ENCODE data around the gene IPCEF1.

Gene IPCEF1, protein sequence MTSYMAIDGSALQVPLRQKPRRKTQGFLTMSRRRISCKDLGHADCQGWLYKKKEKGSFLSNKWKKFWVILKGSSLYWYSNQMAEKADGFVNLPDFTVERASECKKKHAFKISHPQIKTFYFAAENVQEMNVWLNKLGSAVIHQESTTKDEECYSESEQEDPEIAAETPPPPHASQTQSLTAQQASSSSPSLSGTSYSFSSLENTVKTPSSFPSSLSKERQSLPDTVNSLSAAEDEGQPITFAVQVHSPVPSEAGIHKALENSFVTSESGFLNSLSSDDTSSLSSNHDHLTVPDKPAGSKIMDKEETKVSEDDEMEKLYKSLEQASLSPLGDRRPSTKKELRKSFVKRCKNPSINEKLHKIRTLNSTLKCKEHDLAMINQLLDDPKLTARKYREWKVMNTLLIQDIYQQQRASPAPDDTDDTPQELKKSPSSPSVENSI

DNA sequence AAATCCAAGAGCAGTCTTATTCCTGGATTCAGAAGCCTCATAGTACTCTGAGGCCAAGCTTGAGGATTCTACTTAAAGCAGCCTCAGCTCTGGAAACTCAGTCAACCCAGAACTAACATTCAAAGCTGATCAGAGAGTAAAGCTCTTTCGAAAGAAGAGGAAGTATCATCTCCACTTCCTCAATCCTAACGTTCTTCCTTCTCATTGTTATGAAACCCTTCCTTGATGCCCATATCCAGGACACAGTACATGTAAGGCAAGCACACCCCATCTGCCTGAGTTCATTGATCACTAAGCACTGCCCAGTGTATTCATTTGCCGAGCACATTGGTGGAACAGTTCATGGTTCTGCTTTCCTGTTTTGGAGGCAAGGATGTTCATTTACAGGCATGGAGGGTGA is at the start of gene IPCEF1:
Gene IPCEF1, minus strand, starts transcription at position 114 of the 400 bp plus-strand sequence. CDS start 90,856 bp downstream, outside the sequence.
- no peaks in the 10 kb centered on the region for H3K36me3 Mint-ChIP-seq
- no peak within 1 kb of the TSS for H3K4me3 Mint-ChIP-seq
- DNase-seq, result no peak
- H3K27ac Mint-ChIP-seq, result no peak within 1 kb of the TSS
- CTCF ChIA-PET, result interaction anchor here (1.8 kb wide), 1 partner anchor 13 kb away, joined by 6 read pairs; no protein-coding TSS in a partner anchor
- H3K9me3 Mint-ChIP-seq, result no peaks in the 10 kb centered on the region
- H3K4me1 Mint-ChIP-seq, result peaks cover 22% of the 10 kb centered on the region
- H3K27me3 Mint-ChIP-seq, result peaks cover 22% of the 10 kb centered on the region

DNA sequence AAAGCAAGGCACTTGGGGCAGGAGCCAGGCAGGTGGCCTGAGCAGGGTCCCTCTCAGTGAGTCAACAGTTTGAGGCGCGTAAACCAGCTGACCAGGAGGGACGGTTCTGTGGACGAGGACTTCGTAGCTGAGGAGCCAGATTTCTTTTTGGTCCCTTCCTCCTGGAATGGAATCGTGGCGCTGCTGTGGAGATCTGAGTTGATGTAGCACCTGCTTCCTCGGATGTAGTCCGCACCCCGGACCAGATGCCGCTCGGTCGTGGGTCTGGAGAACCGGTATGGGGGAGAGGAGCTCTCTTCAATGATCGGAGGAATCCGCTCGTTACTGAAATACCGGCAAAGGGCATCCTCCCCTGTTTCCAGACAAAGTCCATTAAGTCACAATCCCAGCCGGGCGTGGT is 49.7 kb upstream of the IPCEF1 start:
- H3K4me1 Mint-ChIP-seq, result no peaks in the 10 kb centered on the region
- DNase-seq, result no peak
- no peaks in the 10 kb centered on the region for H3K36me3 Mint-ChIP-seq
- H3K27ac Mint-ChIP-seq, result no peak overlapping the region
- no peaks in the 10 kb centered on the region for H3K9me3 Mint-ChIP-seq
- CTCF ChIA-PET, result no interaction called here
- H3K27me3 Mint-ChIP-seq, result peaks cover 8% of the 10 kb centered on the region
- no peak overlapping the region for H3K4me3 Mint-ChIP-seq

DNA sequence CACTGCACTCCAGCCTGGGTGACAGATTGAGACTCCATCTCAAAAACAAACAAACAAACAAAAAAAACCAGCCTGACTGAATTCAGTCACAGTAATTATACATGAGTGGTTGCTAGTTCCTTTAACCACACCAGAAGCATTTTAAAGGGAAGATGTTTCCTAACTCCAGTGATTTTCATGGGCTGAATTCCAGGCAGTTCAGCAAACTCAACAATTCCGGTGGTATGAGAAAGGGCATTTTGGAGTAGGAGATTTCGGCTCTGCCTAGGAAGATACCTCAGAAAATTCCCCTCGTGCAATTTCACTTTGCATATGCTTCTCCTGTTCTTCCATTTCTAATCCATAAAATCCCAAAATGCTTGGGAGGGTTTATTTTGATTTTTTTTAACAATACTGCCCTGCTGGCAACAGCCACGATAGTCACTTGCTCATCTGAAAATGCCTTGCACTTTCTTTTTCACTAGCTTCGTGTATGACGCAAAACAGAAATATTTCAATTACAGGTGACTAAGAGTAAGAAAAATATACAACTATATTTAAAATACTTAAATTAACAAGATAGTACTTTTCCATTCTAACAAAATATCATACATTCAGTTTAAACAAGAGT is 48.3 kb upstream of the IPCEF1 start:
- H3K9me3 Mint-ChIP-seq, result no peaks in the 10 kb centered on the region
- no peaks in the 10 kb centered on the region for H3K4me1 Mint-ChIP-seq
- CTCF ChIA-PET, result no interaction called here
- DNase-seq, result no peak
- H3K36me3 Mint-ChIP-seq, result no peaks in the 10 kb centered on the region
- no peak overlapping the region for H3K27ac Mint-ChIP-seq
- H3K27me3 Mint-ChIP-seq, result peaks cover 4% of the 10 kb centered on the region
- H3K4me3 Mint-ChIP-seq, result no peak overlapping the region

DNA sequence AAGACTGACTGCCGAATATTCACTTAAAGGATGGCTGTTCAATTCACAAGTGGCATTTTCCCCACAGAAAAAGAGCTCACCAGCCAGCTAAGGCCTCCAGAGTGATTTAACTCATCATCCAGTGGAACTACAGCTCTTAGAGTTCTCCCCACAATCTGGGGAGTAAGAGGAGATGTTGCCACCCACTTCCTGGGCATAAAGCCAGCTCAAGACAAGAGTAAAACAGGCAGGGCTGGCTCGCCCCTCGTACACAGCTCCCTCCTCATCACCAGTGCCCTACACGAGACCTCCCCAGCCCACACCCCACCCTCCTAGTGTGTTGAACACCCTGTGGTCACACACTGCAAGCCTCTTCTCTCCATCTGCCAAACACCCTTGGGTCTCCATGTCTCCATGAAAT is 47.2 kb upstream of the IPCEF1 start:
- H3K4me1 Mint-ChIP-seq, result no peaks in the 10 kb centered on the region
- peaks cover 4% of the 10 kb centered on the region for H3K27me3 Mint-ChIP-seq
- CTCF ChIA-PET, result interaction anchor here (0.7 kb wide), 1 partner anchor 12 kb away, joined by 3 read pairs; no protein-coding TSS in a partner anchor
- H3K27ac Mint-ChIP-seq, result no peak overlapping the region
- no peak for DNase-seq
- no peaks in the 10 kb centered on the region for H3K9me3 Mint-ChIP-seq
- no peaks in the 10 kb centered on the region for H3K36me3 Mint-ChIP-seq
- H3K4me3 Mint-ChIP-seq, result no peak overlapping the region

DNA sequence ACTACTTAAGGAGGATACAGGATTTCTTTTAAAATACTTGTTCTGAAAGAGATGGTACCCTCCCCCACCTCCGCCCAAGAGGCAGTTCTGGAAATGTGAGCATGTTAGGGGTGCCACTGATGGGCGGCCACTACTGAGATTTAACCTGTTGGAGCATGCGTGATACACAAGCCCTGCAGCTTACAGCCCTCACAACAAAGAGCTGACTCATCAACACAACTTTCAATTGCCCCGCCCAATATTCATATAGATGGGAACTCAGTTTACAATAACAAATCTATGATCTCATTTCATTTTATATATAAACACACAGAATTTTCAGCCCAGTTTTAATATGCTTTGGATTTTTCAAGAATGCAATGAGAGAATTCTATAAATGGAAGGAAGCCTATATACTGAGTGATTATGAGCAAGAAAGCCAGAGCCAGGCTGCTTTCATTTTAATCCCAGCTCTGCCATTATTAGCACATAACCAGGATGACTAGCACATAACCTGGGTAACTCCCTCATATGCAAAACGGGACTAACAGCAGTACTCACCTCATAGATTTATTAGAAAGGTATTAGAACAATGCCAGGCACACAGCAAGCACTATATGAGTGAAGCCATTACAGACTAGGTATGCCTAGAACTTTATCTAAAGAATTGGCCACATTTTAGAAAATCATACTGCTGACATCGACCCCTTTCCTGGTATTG is 45.6 kb upstream of the IPCEF1 start:
- CTCF ChIA-PET, result no interaction called here
- no peaks in the 10 kb centered on the region for H3K9me3 Mint-ChIP-seq
- no peaks in the 10 kb centered on the region for H3K36me3 Mint-ChIP-seq
- DNase-seq, result no peak
- no peaks in the 10 kb centered on the region for H3K4me1 Mint-ChIP-seq
- peaks cover 4% of the 10 kb centered on the region for H3K27me3 Mint-ChIP-seq
- H3K27ac Mint-ChIP-seq, result no peak overlapping the region
- H3K4me3 Mint-ChIP-seq, result no peak overlapping the region

DNA sequence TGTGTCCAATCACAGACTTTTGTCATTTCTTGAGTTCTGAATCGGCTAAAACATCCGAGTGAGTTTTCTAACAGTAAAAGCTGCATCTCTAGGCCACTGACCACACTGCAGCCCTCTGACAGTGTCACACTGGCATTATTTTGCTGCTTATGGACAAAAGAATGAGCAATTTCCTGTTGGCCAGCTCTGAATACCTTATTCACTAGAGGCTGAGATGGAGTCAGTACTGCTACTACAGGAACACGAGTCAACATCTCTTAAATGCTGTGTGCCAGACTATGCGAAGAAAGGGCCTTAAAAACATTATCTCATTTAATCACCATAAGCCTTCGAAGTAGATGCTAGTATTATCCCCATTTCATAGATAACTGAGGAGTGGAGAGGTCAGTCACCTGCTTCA is 42.5 kb upstream of the IPCEF1 start:
- Mint-ChIP-seq H3K4me3 (no peak overlapping the region), H3K27me3 (no peaks in the 10 kb centered on the region), H3K36me3 (no peaks in the 10 kb centered on the region), H3K9me3 (no peaks in the 10 kb centered on the region), H3K4me1 (no peaks in the 10 kb centered on the region), H3K27ac (no peak overlapping the region)
- CTCF ChIA-PET, result no interaction called here
- DNase-seq, result no peak

DNA sequence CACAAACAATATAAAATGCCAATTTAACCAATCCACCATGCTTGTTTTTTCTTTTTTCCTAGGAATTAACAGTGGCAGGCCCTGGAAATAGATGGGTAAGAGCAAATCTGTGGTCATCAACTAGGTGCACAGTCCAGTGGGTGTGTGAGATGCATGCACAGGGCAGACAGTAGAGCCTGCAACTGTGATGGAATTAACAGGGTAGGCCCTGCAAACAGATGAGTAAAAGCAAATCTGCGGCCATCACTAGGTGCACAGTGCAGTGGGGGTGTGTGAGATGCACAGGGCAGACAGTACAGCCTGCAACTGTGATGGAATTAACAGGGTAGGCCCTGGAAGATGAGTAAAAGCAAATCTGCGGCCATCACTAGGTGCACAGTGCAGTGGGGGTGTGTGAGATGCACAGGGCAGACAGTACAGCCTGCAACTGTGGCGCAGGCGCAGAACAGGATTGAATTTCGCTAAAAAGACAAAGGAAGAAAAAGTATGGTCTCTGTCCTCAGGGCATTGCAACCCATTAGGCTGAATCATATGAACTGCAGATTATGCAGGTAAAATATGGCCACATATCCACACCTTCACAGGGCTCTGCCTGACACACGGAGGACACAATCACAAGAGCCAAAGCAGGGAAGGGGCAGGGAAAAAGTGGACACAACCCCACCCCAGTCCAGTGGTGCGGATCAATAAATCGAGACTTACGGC is 41.0 kb upstream of the IPCEF1 start:
- CTCF ChIA-PET, result no interaction called here
- H3K36me3 Mint-ChIP-seq, result no peaks in the 10 kb centered on the region
- H3K27me3 Mint-ChIP-seq, result no peaks in the 10 kb centered on the region
- H3K27ac Mint-ChIP-seq, result no peak overlapping the region
- no peak overlapping the region for H3K4me3 Mint-ChIP-seq
- no peaks in the 10 kb centered on the region for H3K4me1 Mint-ChIP-seq
- no peaks in the 10 kb centered on the region for H3K9me3 Mint-ChIP-seq
- no peak for DNase-seq

DNA sequence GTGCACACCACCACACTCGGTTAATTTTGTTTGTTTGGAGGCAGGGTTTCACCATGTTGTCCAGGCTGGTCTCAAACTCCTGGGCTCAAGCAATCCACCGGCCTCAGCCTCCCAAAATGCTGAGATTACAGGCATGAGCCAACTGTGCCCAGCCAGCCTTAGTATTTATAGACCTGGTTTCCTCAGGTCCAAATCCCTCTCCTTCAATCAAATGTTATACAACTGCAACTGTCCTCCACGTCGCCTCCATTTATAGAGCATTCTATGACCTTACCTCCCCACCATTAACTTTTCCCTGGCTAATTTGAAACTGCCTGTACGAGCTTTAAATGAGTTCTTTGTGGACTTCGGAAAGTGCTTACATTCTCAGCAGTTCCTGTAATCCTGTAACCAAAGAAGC is 39.3 kb upstream of the IPCEF1 start:
- Mint-ChIP-seq H3K27me3 (no peaks in the 10 kb centered on the region), H3K9me3 (no peaks in the 10 kb centered on the region), H3K4me3 (no peak overlapping the region), H3K36me3 (no peaks in the 10 kb centered on the region), H3K27ac (no peak overlapping the region), H3K4me1 (no peaks in the 10 kb centered on the region)
- DNase-seq, result no peak
- CTCF ChIA-PET, result no interaction called here

DNA sequence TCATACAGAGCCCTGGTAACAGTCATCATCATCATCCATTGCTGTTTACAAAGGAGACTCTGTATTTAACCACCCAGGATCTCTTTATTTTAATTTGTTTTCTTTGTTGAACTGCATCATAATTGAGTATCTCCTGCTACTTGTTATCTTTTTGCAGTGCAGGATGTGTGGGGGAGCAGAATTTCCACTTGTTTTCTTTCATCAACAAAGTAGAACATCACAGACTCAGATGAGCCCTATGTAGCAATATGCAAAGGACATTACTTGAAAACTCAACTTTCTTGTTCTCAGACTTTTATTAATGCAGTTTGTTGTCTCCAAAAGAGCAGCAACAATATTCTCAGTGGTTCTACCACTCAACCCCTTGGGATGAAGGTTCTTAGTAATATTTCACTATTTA is 38.7 kb upstream of the IPCEF1 start:
- Mint-ChIP-seq H3K27me3 (no peaks in the 10 kb centered on the region), H3K27ac (no peak overlapping the region), H3K4me3 (no peak overlapping the region), H3K36me3 (no peaks in the 10 kb centered on the region), H3K9me3 (no peaks in the 10 kb centered on the region), H3K4me1 (no peaks in the 10 kb centered on the region)
- no peak for DNase-seq
- CTCF ChIA-PET, result no interaction called here

DNA sequence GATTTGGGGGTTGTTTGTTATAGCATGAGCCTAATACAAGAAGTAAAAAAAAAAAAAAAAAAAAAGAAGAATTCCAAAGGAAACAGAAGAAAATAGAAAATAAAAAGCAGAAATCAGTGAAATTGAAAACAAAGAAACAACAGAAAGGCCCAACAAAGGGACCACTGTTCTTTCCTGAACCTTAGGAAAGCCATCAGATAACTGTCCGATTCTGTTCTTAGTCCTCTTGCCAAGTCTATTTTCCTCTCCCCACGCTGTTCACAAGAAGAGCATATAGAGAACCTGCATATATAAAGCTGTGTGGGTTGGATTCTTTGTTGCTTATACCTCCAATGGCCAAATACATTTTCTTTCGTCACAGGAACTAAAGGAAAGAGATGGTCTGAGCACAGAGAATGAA is 38.0 kb upstream of the IPCEF1 start:
- Mint-ChIP-seq H3K27ac (no peak overlapping the region), H3K36me3 (no peaks in the 10 kb centered on the region), H3K4me3 (no peak overlapping the region), H3K9me3 (no peaks in the 10 kb centered on the region), H3K27me3 (peaks cover 4% of the 10 kb centered on the region), H3K4me1 (no peaks in the 10 kb centered on the region)
- DNase-seq, result no peak
- CTCF ChIA-PET, result no interaction called here

DNA sequence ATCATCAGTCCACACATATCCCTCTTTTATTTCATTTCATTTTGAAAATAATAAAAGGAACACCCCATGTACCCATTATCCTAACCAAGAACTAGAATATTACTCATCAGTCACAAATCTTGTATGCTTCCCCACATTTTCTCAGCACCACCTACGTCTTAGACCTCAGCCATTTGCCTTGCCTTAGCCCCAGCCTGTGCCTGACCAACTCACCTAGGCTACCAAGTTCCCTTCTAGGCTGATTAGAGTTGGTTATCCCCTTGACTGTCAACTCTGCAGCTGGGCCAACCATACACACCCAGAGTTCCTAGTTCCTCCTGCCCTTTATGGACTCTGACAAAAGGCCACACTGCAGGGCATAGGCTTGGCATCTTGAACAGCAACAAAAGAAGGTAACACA is 33.4 kb upstream of the IPCEF1 start:
- Mint-ChIP-seq H3K36me3 (no peaks in the 10 kb centered on the region), H3K9me3 (no peaks in the 10 kb centered on the region), H3K27me3 (peaks cover 8% of the 10 kb centered on the region), H3K4me3 (no peak overlapping the region), H3K4me1 (no peaks in the 10 kb centered on the region), H3K27ac (no peak overlapping the region)
- no peak for DNase-seq
- CTCF ChIA-PET, result no interaction called here

DNA sequence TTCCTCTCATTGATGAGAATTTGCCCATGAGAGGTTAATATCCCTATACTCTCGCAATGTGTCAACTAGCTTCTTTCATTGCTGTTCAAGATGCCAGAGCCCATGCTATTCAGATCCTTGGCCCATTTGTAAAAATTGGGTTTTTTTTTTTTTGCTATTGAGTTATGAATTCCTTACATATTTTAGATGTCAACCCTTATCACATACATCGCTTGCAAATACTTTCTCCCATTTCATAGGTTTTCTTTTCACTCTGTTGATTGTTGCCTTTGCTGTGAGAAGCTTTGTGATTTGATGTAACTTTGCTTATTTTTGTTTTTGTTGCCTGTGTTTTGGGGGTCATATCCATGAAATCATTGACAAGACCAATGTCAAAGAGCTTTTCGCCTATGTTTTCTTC is 32.2 kb upstream of the IPCEF1 start:
- Mint-ChIP-seq H3K36me3 (no peaks in the 10 kb centered on the region), H3K27ac (no peak overlapping the region), H3K4me3 (no peak overlapping the region), H3K4me1 (no peaks in the 10 kb centered on the region), H3K9me3 (no peaks in the 10 kb centered on the region), H3K27me3 (peaks cover 8% of the 10 kb centered on the region)
- CTCF ChIA-PET, result no interaction called here
- DNase-seq, result no peak

DNA sequence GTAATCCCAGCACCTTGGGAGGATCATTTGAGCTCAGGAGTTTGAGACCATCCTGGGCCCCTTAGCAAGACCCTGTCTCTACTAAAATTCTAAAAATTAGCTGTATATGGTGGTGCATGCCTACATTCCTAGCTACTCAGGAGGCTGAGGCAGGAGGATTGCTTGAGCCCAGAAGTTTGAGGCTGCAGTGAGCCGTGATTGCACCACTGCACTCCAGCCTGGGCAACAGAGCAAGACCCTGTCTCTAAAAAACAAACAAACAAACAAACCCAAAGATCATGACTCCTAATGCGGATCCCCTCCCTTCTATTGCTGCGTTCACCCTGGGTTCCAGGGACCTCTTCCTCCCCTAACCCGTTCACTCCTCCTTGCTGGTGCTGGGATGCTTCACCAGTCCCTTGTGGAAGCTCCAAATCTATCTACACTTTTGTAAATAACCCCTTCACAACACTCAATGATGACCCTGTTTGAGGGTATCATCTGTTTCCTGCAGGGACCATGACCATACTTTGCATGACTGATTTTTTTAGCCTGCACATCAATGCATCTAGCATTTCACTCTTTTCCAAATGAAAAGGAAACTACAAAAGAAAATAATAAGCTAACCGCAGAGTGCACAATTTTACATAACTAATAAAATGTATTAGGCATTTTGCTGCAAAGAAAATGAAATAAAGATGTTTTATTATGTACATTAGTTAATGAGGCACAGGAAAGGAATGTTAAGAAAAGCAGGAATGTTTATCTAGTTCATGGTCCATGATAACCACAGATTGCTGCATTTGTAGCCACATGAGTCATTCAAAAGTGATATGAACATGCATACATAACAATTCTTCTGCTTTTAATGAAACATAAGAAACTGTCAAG is 30.5 kb upstream of the IPCEF1 start:
- no peak for DNase-seq
- CTCF ChIA-PET, result no interaction called here
- Mint-ChIP-seq H3K4me1 (no peaks in the 10 kb centered on the region), H3K27me3 (peaks cover 12% of the 10 kb centered on the region), H3K36me3 (no peaks in the 10 kb centered on the region), H3K9me3 (no peaks in the 10 kb centered on the region), H3K4me3 (no peak overlapping the region), H3K27ac (no peak overlapping the region)

DNA sequence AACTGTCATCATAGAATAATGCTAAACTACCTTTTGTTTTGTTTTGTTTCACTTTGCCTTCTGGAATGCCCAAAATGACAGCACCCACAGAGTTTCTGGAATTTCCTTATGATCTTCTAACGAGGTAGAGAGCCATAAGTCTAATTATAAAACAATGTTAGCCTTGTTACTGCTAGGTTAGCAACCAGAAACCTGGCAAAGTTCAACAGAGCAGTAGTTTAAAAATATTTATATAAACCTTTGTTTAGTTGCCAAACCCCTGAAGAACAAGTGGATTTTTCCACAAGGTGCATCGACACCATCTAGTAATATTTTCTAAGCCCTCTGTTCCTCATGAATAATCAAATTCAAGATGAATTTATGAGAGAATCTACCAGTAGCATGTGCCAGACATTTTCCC is 27.6 kb upstream of the IPCEF1 start:
- no peak overlapping the region for H3K27ac Mint-ChIP-seq

More for the DNA sequence above, 27.6 kb upstream of the IPCEF1 start:
- Mint-ChIP-seq H3K4me1 (no peaks in the 10 kb centered on the region), H3K27me3 (peaks cover 8% of the 10 kb centered on the region), H3K36me3 (no peaks in the 10 kb centered on the region), H3K9me3 (no peaks in the 10 kb centered on the region), H3K4me3 (no peak overlapping the region)
- CTCF ChIA-PET, result no interaction called here
- DNase-seq, result no peak
